ENCODE data around the gene EFCAB6. TPM values are rescaled to one million over a fixed set of nuclear protein-coding genes. Genes with fewer than 3 reads are reported as not detected.

The EFCAB6 gene
- total RNA-seq, 4 donors from 2014 or later = 0.68 to 3.7 (median 0.80) TPM; not detected in 1

- no peaks in the 10 kb centered on the region for H3K36me3 ChIP-seq
- WGBS, 2 donors (ENCODE audit: low coverage in 1 of 2) = 92% methylated on average over 4 of the region's 4 CpGs; no CpG with 5 or more reads in 1 of the 2 donors
- no peak for TF ChIP-seq POLR2A (IDR thresholded peaks at IDR 0.05)
- TF ChIP-seq POLR2AphosphoS5 (IDR thresholded peaks at IDR 0.05) = no peak
- no peak for TF ChIP-seq EP300 (IDR thresholded peaks at IDR 0.05; ENCODE audit: low read depth)
- no peak for TF ChIP-seq CTCF (IDR thresholded peaks at IDR 0.05)
Measured at GRCh38 chr22:43855431-43855830, 43.3 kb upstream of the EFCAB6 start.

GRCh38 chr22:43854786-43855271 is 42.7 kb upstream of the EFCAB6 start:
- no peaks in the 10 kb centered on the region for H3K4me1 ChIP-seq
- no peaks in the 10 kb centered on the region for H3K36me3 ChIP-seq
- DNase-seq = no peak
- H3K27me3 ChIP-seq = peaks cover 13% of the 10 kb centered on the region
- in situ Hi-C loops (cut with MboI; ENCODE audit: low pct_ligation_motif_present in 1 of 4, low pct_unique_long_range_greater_than_20kb in 1 of 4, low sequenced_read_pairs in 3 of 4) (no loop called here), intact Hi-C loops (cut with DNase I; ENCODE audit: low total_unique reads) (no loop called here)
- H3K4me3 ChIP-seq = no peak overlapping the region
- no peak overlapping the region for H3K27ac ChIP-seq
- 84% methylated on average over 13 of the region's 13 CpGs; no CpG with 5 or more reads in 1 of the 2 donors for WGBS, 2 donors (ENCODE audit: low coverage in 1 of 2)
- H3K9me3 ChIP-seq = no peaks in the 10 kb centered on the region
- TF ChIP-seq EP300 (IDR thresholded peaks at IDR 0.05; ENCODE audit: low read depth) (no peak), CTCF (IDR thresholded peaks at IDR 0.05) (no peak), POLR2A (IDR thresholded peaks at IDR 0.05) (no peak), POLR2AphosphoS5 (IDR thresholded peaks at IDR 0.05) (no peak)

More at GRCh38 chr22:43855431-43855830, 43.3 kb upstream of the EFCAB6 start:
- no peaks in the 10 kb centered on the region for H3K4me1 ChIP-seq
- no peak for DNase-seq
- no peak overlapping the region for H3K4me3 ChIP-seq
- H3K9me3 ChIP-seq = no peaks in the 10 kb centered on the region
- in situ Hi-C loops (cut with MboI; ENCODE audit: low pct_ligation_motif_present in 1 of 4, low pct_unique_long_range_greater_than_20kb in 1 of 4, low sequenced_read_pairs in 3 of 4) = no loop called here
- intact Hi-C loops (cut with DNase I; ENCODE audit: low total_unique reads) = no loop called here
- H3K27me3 ChIP-seq = peaks cover 19% of the 10 kb centered on the region
- H3K27ac ChIP-seq = no peak overlapping the region

GRCh38 chr22:43854121-43854785 is 42.1 kb upstream of the EFCAB6 start:
- Histone ChIP-seq H3K27ac (no peak overlapping the region), H3K4me1 (no peaks in the 10 kb centered on the region), H3K4me3 (no peak overlapping the region), H3K27me3 (peaks cover 10% of the 10 kb centered on the region), H3K36me3 (no peaks in the 10 kb centered on the region), H3K9me3 (no peaks in the 10 kb centered on the region)
- intact Hi-C loops (cut with DNase I; ENCODE audit: low total_unique reads) (no loop called here), in situ Hi-C loops (cut with MboI; ENCODE audit: low pct_ligation_motif_present in 1 of 4, low pct_unique_long_range_greater_than_20kb in 1 of 4, low sequenced_read_pairs in 3 of 4) (no loop called here)
- WGBS, 2 donors (ENCODE audit: low coverage in 1 of 2) = 63% methylated on average over 14 of the region's 14 CpGs; no CpG with 5 or more reads in 1 of the 2 donors
- no peak for TF ChIP-seq POLR2AphosphoS5 (IDR thresholded peaks at IDR 0.05)
- no peak for TF ChIP-seq CTCF (IDR thresholded peaks at IDR 0.05)
- TF ChIP-seq EP300 (IDR thresholded peaks at IDR 0.05; ENCODE audit: low read depth) = no peak
- no peak for DNase-seq

GRCh38 chr22:43853328-43853931 is 41.3 kb upstream of the EFCAB6 start:
- Histone ChIP-seq H3K4me3 (no peak overlapping the region), H3K27ac (no peak overlapping the region), H3K4me1 (no peaks in the 10 kb centered on the region), H3K27me3 (peaks cover 10% of the 10 kb centered on the region), H3K36me3 (no peaks in the 10 kb centered on the region), H3K9me3 (no peaks in the 10 kb centered on the region)
- DNase-seq = no peak
- WGBS, 2 donors (ENCODE audit: low coverage in 1 of 2) = 74% methylated on average over 9 of the region's 10 CpGs; no CpG with 5 or more reads in 1 of the 2 donors
- in situ Hi-C loops (cut with MboI; ENCODE audit: low pct_ligation_motif_present in 1 of 4, low pct_unique_long_range_greater_than_20kb in 1 of 4, low sequenced_read_pairs in 3 of 4) (no loop called here), intact Hi-C loops (cut with DNase I; ENCODE audit: low total_unique reads) (no loop called here)
- TF ChIP-seq EP300 (IDR thresholded peaks at IDR 0.05; ENCODE audit: low read depth) = no peak
- TF ChIP-seq POLR2A (IDR thresholded peaks at IDR 0.05) = no peak
- TF ChIP-seq POLR2AphosphoS5 (IDR thresholded peaks at IDR 0.05) = no peak
- no peak for TF ChIP-seq CTCF (IDR thresholded peaks at IDR 0.05)

Data from transverse colon (tissue), 4 donors.